ENCODE measurements around the gene CYP27C1. TPM values are rescaled to one million over a fixed set of nuclear protein-coding genes. Genes with fewer than 3 reads are reported as not detected.

The CYP27C1 gene
- total RNA-seq, 4 donors from 2014 or later: 0.14 to 0.64 (median 0.20) TPM; not detected in 1

DNA sequence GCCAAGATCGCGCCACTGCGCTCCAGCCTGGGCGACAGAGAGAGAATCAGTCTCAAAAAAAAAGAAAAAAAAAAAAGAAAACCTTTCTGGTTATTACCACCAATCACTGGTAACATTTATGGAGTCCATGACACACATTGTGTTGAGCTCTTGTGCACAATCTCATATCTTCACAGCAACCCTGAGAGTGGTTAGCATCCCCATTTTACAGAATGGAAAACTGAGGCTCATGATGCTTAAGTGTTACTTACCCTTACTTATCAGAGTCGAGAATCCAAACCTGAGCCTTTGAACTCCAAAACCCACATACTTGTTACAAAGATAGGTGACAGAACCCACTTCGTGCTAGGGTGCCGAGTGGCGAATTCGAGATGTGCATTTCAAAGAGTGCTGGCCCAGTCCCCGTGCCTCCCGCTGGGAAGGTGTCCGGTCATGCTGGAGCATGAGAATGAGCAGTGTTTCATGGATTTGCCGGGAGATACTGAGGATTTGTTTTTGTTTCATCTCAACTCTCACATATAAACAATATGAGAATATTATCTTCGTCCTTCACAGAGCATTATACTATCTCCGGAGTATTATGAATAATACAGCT, 50.9 kb downstream of the CYP27C1 start:
- DNase-seq: no peak
- H3K9me3 ChIP-seq: no peaks in the 10 kb centered on the region
- no peak overlapping the region for H3K27ac ChIP-seq
- in situ Hi-C loops (cut with MboI; ENCODE audit: low pct_ligation_motif_present in 1 of 4, low pct_unique_long_range_greater_than_20kb in 1 of 4, low sequenced_read_pairs in 3 of 4): no loop called here
- TF ChIP-seq EP300 (IDR thresholded peaks at IDR 0.05; ENCODE audit: low read depth): no peak
- TF ChIP-seq, protein P1, sequence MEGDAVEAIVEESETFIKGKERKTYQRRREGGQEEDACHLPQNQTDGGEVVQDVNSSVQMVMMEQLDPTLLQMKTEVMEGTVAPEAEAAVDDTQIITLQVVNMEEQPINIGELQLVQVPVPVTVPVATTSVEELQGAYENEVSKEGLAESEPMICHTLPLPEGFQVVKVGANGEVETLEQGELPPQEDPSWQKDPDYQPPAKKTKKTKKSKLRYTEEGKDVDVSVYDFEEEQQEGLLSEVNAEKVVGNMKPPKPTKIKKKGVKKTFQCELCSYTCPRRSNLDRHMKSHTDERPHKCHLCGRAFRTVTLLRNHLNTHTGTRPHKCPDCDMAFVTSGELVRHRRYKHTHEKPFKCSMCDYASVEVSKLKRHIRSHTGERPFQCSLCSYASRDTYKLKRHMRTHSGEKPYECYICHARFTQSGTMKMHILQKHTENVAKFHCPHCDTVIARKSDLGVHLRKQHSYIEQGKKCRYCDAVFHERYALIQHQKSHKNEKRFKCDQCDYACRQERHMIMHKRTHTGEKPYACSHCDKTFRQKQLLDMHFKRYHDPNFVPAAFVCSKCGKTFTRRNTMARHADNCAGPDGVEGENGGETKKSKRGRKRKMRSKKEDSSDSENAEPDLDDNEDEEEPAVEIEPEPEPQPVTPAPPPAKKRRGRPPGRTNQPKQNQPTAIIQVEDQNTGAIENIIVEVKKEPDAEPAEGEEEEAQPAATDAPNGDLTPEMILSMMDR (IDR thresholded peaks at IDR 0.05): no peak
- no peak for TF ChIP-seq POLR2AphosphoS5 (IDR thresholded peaks at IDR 0.05)
- no peak for TF ChIP-seq POLR2A (IDR thresholded peaks at IDR 0.05)
- no peaks in the 10 kb centered on the region for H3K36me3 ChIP-seq
- intact Hi-C loops (cut with DNase I; ENCODE audit: low total_unique reads): no loop called here
- no peaks in the 10 kb centered on the region for H3K4me1 ChIP-seq
- H3K27me3 ChIP-seq: no peaks in the 10 kb centered on the region
- WGBS, 2 donors (ENCODE audit: low coverage in 1 of 2): 86 to 89% methylated on average over 6 to 15 of the region's 15 CpGs
- no peak overlapping the region for H3K4me3 ChIP-seq

DNA sequence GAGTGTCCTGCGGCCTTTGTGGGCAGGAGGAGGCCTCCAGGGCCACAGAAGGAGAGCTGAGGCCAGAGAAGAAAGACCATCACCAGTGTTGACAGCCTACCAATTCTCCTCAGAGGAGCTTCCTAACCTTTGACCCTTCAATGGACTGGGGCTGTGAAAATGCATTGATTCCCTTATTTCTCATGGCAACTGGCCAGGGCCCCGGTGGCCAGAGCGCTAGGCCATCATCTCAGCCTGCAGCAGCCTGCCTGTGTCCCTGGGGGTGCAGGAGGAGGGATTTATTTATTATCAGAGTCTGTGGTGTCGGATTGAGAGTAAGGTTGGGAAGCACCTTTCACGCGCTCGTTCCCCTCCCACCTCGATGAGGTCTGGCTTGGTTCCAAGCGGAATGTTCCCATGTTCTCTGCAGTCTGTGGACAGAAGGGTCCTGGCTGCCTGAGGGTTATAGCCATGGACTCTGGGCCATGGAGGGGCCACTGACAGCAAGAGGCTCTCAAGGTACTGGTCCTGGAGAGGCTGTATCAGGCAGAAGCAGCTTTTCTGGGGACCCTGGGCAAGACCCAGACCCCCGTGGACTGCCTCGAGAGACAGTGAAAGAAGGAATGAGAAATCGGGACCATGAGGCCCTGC, 53.8 kb downstream of the CYP27C1 start:
- 74 to 86% methylated on average over 1 to 12 of the region's 12 CpGs for WGBS, 2 donors (ENCODE audit: low coverage in 1 of 2)
- intact Hi-C loops (cut with DNase I; ENCODE audit: low total_unique reads): no loop called here
- TF ChIP-seq, protein P1 (IDR thresholded peaks at IDR 0.05): no peak
- TF ChIP-seq POLR2AphosphoS5 (IDR thresholded peaks at IDR 0.05): no peak
- TF ChIP-seq POLR2A (IDR thresholded peaks at IDR 0.05): no peak
- no peak for TF ChIP-seq EP300 (IDR thresholded peaks at IDR 0.05; ENCODE audit: low read depth)
- H3K4me1 ChIP-seq: no peaks in the 10 kb centered on the region
- H3K27me3 ChIP-seq: no peaks in the 10 kb centered on the region
- no peaks in the 10 kb centered on the region for H3K9me3 ChIP-seq
- no peak for DNase-seq
- in situ Hi-C loops (cut with MboI; ENCODE audit: low pct_ligation_motif_present in 1 of 4, low pct_unique_long_range_greater_than_20kb in 1 of 4, low sequenced_read_pairs in 3 of 4): no loop called here
- H3K27ac ChIP-seq: no peak overlapping the region
- H3K4me3 ChIP-seq: no peak overlapping the region
- no peaks in the 10 kb centered on the region for H3K36me3 ChIP-seq

DNA sequence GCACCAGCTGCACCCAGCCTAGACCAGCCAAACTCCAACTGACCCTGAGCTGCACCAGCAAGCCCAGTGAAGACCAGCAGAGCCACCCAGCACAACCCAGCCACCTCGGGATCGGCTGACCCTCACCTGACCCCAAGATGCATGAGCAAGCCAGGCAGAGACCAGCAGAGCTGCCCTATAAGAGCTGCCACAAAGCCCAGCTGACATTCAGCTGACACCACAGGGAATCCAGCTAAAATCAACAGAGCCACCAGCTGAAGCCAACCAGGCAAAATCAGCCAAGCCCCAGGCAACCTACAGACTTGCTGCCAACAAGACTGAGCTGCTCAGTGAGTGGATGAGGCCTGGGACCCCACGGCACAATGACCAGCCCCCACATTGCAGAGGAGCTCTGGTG, 54.6 kb downstream of the CYP27C1 start:
- Histone ChIP-seq H3K4me1 (no peaks in the 10 kb centered on the region), H3K9me3 (no peaks in the 10 kb centered on the region), H3K27me3 (no peaks in the 10 kb centered on the region), H3K4me3 (no peak overlapping the region), H3K36me3 (no peaks in the 10 kb centered on the region), H3K27ac (no peak overlapping the region)
- intact Hi-C loops (cut with DNase I; ENCODE audit: low total_unique reads): no loop called here
- TF ChIP-seq POLR2AphosphoS5 (IDR thresholded peaks at IDR 0.05) (no peak), EP300 (IDR thresholded peaks at IDR 0.05; ENCODE audit: low read depth) (no peak)
- 81% methylated on average over 3 of the region's 3 CpGs; no CpG with 5 or more reads in 1 of the 2 donors for WGBS, 2 donors (ENCODE audit: low coverage in 1 of 2)
- DNase-seq: no peak
- in situ Hi-C loops (cut with MboI; ENCODE audit: low pct_ligation_motif_present in 1 of 4, low pct_unique_long_range_greater_than_20kb in 1 of 4, low sequenced_read_pairs in 3 of 4): no loop called here

DNA sequence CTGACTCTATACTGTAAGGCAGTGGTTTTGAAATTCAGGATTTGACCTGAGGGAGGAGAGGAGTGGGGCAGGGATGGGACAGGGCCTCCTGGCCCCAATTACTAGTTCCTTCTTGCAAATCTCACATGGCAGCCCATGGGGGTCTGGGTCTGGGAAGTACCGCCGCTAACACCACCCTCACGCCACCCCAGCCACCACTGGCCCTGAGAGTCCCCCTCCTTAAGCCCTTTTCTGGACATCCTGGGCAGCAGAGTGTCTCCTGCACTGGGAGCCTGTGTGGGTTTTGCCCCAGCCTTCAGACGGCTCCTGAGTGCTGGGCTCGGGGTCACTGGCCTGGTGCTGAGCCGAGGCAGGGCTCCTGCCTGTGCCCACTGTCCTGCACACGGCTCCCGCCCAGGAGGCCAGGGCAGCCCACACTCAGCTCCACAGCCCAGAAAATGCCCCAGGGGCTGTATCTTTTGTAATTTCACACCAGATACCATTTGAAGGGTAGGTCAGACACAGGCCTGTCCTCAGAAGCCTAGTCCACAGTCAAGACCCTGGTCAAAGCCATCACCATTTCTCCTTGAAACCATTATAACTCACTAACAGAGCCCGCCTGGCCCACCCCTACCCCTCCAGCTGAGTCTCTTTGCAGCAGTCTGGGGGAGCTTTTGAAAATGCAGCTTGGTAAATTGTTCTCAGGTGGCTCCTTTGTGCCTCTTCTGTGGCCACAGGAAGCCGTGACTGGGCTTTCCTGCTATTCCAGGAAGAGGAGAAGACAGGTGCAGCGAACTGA, 55.1 kb downstream of the CYP27C1 start:
- Histone ChIP-seq H3K4me1 (no peaks in the 10 kb centered on the region), H3K27ac (no peak overlapping the region), H3K27me3 (no peaks in the 10 kb centered on the region), H3K36me3 (no peaks in the 10 kb centered on the region), H3K9me3 (no peaks in the 10 kb centered on the region), H3K4me3 (no peak overlapping the region)
- in situ Hi-C loops (cut with MboI; ENCODE audit: low pct_ligation_motif_present in 1 of 4, low pct_unique_long_range_greater_than_20kb in 1 of 4, low sequenced_read_pairs in 3 of 4): no loop called here
- TF ChIP-seq POLR2A (IDR thresholded peaks at IDR 0.05) (no peak), EP300 (IDR thresholded peaks at IDR 0.05; ENCODE audit: low read depth) (no peak), POLR2AphosphoS5 (IDR thresholded peaks at IDR 0.05) (no peak)
- TF ChIP-seq, protein P1 (IDR thresholded peaks at IDR 0.05): no peak
- WGBS, 2 donors (ENCODE audit: low coverage in 1 of 2): 93% methylated on average over 10 of the region's 11 CpGs; no CpG with 5 or more reads in 1 of the 2 donors
- DNase-seq: no peak
- intact Hi-C loops (cut with DNase I; ENCODE audit: low total_unique reads): no loop called here
